ENCODE measurements around the gene PTPMT1.

PTPMT1 gene

DNA sequence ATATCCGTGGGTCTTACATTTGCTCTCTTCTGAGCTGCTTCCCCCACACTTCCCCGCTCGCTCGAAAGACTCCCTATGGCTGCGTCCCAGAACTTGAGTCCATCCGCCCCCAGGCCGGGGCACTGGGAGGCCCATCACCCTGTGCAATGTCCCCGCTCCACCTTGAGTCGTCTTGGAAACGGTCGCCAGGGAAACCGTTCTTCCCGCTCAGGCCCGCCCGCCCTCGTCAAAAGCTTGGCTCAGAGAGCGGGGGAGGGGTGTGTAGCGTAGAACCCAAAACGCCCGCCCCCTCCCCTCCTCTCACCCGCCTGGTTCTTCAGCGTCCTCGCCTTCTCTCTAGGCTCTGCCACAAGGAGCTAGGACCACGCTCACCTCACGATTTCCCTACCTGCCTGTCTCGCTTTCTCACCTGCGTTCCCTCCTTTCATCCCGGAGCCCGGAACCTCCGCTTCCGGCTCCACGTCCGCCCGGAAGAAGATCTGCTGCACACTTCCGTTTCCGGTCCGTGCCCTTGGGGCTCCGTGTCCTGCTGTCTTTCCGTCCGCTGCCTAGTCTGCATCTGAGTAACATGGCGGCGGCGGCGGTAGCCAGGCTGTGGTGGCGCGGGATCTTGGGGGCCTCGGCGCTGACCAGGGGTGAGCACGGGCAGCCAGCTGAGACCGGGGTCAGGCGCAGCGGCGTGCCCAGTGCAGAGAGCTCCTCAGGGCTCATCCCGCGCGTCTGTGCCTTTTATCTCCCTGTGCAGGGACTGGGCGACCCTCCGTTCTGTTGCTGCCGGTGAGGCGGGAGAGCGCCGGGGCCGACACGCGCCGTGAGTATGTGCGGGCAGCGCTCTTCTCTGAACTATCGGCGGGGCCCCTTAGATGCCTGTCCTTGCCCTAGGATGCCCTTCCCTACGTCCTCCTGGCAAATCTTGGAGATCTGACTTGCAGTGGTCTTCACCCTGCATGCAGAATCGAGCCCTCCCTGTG, 13.4 kb downstream of the PTPMT1 start, which contains the start of the genes KBTBD4 and NDUFS3:
Gene KBTBD4 (minus strand): TSS at position 447 of the 971 bp plus-strand sequence. CDS start 19 bp downstream, at position 428.
Gene NDUFS3 (plus strand): TSS at position 551 of the 971 bp plus-strand sequence. CDS start 18 bp downstream, at position 569.
- in situ Hi-C loops (cut with MboI; ENCODE audit: low sequenced_read_pairs) = no loop called here

DNA sequence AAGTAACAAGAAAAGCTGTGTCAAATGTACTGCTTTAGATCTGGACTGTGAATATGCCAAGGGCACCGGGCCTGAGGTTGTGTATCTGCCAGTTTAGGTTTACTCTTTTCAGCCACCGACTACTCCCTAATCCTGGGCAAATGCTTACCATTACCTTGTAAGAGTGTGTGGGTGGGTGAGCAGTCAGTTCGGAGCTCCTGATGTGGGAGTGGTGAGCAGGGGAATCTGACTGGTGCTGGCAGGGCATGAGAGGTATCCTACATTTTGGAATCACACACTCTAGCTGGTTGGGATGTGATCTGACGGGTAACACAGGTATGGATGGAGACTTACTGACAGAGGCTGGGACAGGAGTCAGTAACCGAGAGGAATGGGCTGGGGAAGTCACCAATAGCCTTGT, 18.4 kb downstream of the PTPMT1 start:
- in situ Hi-C loops (cut with MboI; ENCODE audit: low sequenced_read_pairs) = no loop called here

DNA sequence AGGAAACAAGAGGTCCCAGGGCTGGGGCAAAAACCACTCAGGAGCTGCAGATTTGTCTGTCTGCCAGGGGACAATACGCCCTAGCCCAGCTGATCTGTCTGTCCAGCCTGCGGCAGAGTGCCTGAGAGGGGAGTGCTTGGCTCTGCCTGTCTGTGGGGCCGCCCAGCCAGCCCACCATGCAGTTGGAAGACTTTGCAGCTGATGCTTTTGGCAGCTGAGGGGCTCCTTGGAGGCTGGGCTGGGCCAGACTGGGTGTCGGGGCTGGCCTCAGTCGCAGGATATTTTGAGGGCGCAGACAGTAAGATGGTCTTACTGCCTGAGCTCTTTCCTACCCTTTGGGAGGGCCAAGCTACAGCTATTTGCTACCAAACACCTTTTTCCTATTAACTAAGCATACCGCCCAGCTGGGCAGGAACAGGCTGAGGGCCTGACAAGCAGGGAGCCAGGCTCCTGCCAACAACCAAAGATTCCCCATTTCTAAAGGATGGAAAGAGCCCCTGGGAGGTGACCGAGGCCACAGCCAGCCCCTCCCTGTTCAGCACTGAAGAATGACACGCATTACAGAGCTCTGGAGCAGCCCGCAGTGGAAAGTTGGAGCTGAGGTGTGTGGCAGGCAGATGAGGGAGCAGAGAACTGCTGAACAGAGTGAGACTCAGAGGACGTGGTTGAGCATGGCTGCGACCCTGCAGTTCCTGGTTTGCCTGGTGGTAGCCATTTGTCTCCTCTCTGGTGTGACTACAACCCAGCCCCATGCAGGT, 20.9 kb downstream of the PTPMT1 start, which contains the start of gene FAM180B:
Gene FAM180B (plus strand): TSS at position 581 of the 758 bp plus-strand sequence. CDS start 91 bp downstream, at position 672.
- in situ Hi-C loops (cut with MboI; ENCODE audit: low sequenced_read_pairs) = no loop called here

DNA sequence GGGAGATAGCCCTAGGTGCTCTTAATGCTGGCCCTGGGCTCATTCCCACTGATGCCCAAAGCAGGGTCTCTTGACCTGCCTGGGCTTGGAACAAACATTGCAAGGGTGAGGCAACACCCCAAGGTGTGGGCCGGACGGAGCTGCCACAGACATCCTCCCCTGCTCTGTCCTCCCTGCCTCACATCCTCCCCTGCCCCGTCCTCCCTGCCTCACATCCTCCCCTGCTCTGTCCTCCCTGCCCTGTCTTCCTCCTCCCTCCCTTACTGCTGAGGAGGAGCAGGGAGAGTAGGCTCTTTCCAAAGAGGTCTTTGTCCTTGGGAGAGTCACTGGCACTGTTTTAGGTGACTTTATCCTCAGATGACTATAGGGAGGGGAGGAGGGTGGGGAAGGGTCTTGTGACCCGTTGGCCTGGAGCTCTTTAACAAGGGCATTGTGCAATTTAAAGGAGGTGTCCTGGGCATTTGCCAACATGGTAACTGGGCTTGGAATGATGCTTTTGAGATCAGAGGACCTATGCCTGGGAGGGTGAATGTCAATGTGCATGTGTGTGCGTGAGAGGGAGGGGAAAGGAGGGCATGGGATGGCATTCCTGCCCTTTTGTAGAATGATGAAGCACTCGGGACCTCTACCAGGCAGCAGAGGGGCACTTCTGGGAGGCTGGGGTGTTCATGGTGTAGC, 21.8 kb downstream of the PTPMT1 start:
- in situ Hi-C loops (cut with MboI; ENCODE audit: low sequenced_read_pairs) = no loop called here

DNA sequence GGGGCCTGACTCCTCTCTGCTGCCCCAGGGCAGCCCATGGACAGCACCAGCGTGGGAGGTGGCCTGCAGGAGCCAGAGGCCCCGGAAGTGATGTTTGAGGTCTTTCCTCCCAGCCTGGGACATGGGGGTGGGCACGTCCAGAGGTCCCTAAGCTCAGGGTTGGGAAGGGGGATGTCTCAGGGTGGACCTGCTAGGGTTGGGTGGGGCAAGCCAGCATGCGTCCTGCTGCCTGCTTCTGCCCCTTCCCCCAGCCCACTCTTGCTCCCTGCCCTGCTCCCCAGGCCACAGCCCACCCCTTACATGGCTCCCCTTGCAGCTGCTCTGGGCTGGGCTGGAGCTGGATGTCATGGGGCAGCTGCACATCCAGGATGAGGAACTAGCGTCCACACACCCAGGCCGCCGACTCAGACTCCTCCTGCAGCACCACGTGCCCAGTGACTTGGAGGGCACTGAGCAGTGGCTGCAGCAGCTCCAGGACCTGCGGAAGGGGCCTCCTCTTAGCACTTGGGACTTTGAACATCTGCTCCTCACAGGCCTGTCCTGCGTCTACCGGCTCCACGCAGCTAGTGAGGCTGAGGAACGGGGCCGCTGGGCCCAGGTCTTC, 22.4 kb downstream of the PTPMT1 start:
- in situ Hi-C loops (cut with MboI; ENCODE audit: low sequenced_read_pairs) = no loop called here

DNA sequence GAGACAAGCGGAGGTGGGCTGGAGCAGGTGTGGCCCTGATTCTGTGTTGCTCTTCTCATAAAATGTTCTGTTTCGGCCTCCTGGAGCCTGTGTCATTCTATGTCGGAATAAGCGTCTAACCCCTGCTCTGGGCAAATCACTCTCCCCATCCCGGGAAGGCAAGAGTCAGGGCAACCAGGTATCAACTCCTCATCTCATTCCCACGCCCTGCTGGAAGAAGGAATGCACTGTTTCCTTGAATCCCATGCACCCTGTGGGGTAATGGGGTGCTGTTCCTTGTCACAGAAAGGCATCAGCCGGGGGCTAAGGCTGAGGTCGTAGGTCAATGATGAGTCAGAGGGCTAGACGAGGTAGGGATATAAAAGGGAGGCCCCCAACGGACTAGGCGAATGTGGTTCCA, 23.7 kb downstream of the PTPMT1 start:
- in situ Hi-C loops (cut with MboI; ENCODE audit: low sequenced_read_pairs) = no loop called here

DNA sequence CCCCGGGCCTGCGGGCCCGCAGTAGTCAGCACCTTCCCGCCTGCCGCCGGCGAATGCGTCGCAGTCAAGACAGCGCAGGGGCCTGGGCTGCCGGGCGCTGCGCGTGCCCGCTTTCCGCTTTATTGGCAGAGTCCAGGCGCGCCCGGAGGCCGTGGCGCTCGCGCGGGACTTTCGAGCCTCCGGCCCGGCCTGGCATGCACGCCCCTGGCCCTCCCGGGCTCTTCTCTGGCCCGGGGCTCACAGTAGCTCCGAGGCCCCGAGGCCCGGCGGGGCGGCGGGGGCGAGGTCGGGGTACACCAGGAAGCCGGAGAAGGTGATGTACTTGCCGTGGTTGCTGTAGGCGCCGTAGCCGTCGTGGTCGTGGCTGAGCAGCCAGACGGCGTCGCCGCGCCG, 24.2 kb downstream of the PTPMT1 start:
- in situ Hi-C loops (cut with MboI; ENCODE audit: low sequenced_read_pairs) = no loop called here

DNA sequence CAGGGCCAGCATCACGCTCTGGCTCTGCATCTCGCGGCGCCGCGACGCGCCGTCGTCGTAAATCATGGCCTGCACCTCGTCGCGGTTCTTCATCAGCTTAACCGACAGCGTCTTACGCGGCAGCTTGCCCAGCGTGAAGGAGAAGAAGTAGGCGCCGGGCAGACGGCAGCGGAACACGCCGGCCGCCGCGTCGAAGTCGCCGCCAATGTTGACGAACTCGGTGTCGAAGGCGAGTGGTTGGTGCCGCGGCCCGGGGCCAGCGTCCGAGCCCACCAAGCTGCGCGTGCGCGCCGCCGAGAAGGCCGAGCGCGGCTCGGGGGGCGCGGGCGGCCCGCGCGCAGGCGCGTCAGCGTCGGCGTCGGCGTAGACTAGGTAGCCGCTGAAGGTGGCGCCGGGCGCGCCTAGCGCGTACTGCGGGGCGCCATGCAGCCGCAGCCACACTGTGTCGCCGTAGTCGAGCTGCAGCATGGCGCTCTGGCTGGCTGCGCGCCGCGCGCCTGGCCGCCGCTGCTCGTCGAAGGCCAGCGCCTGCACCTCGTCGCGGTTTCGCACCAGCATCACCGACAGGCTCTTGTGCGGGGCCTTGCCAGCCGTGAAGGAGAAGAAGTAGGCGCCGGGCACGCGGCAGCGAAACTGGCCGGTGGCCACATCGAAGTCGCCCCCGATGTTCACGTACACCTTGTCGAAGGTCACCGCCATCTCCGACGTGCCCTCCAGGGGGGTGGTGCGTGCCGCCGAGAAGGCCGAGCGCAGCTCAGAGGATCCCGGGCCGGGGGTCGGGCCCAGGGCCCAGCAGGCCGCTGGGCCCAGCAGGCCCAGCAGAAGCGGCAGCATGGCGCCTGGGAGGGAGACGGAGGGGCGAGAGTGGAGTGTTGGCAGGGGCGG, 24.8 kb downstream of the PTPMT1 start:
- in situ Hi-C loops (cut with MboI; ENCODE audit: low sequenced_read_pairs) = no loop called here

DNA sequence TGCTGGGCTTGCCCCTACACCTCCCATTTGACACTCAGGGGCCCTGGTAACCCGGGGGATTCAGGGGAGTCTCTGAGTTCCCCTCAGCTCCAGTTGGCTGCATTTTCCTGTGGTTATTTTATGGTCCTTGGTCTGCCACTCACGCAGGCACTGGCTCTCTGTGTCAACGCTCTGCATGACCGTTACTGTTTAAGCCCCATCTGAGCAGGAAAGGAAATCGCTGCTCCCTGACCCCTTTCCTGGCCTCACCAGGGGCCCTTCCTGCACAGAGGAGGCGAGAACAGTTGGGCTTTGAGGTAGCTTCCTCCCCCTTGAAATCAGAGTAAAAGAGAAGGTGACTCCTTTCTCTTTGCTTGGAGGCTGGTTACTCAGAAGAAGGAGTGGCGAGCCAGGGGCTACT, 26.4 kb downstream of the PTPMT1 start:
- in situ Hi-C loops (cut with MboI; ENCODE audit: low sequenced_read_pairs) = no loop called here

DNA sequence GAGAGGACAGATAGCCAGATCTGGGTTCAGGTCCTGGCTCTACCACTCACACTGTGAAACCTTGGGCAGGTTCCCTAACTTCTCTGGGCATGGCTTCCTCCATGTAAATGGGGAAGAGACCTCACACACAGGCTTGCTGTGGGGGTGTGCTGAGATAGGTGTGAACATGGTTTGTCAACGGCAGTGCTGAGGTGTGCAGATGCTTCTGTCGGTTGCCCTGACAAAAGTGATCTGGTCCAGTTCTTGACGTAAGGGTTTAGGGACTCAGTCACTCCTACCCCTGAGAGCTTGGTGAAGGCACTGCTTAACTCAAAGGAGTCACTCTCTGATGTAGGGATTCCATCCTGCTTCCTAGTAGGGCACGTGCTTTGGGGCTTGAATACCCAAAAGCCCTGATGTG, 26.9 kb downstream of the PTPMT1 start:
- in situ Hi-C loops (cut with MboI; ENCODE audit: low sequenced_read_pairs) = no loop called here

DNA sequence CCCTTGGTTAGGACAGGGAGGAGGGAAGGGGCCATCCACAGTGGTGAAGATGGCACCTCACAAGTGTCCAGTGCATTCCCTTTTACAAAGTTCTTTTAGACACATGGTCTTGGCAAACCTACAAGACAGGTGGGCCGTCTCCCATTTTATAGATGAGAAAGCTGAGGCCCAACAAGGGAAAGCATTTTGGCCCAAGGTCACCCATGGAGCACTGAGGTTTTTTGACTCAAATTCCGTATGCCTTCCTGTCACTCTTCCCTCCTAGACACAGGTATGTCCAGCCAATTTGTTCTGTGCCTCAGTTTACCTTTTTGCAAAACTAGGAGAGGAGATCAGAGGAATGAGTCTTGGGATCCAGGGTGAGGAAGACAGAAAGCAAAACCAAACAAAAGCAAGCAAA, 27.6 kb downstream of the PTPMT1 start:
- in situ Hi-C loops (cut with MboI; ENCODE audit: low sequenced_read_pairs) = no loop called here

DNA sequence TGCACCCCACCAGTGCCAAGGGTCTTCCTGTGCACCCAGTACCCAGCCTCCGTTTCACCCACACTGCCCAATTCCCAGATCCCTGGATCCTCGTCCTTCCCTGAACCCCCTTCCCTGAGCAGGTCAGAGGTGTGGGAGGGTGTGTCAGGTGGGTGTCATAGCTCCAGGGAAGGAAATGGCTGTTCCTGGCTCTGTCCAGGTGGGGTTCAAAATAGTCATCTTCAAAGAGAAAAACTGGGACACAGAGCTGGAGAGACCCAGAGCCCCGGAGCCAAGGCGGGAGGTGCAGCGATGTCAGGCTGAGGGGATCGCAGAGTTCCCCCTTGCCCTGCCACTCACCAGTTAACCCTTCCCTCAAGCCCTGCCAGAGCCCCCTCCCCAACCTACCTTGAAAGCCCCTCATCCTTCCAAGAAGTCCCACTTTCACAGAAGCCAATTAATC, 28.1 kb downstream of the PTPMT1 start:
- in situ Hi-C loops (cut with MboI; ENCODE audit: low sequenced_read_pairs) = no loop called here

DNA sequence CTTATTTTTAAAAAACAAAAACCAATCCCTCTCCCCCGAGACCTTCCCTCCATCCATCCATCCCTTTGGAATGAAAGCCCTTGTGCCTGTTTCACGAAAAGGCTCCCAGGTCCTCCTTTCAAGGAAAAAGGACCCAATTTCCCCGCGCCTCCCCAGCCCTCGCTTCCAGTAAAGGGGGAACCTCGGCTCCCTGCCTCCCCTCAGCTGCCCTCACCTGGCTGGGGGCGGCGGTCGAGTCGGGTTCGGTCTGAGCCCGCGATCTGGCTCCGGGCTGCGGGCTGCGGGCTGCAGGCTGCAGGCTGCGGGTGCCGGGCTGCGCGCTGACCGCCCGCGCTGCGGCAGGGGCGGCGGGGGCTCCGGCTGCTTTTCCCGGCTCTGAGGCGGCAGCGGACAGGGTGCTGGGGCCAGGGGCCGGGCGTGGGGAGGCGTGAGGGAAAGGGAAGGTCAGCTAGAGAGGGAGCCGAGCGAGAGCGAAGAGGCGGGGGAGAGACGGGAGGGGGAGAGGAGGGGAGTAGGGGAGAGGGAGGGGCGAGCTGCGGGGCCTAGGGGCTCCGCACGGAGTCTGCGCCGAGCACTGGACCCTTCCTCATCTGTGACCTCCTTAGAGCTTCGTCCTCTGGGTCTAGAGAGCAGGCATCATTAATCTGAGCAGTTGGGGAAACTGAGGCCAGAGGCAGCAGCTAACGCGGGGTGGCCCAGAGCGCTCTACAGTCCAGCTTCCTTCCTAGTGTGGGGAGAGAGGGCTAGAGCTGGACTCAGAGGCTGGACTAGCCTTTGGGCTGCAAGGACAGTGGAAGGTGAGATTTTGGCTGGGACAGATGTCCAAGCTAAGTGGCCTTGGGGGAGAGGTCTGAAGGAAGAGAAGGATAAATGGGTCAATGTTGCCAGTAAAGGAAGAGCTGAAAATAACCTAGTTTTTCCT, 28.8 kb downstream of the PTPMT1 start, which contains the start of gene C1QTNF4:
Gene C1QTNF4 (minus strand): TSS at position 478 of the 922 bp plus-strand sequence. CDS start 3,601 bp downstream, outside the sequence.
- in situ Hi-C loops (cut with MboI; ENCODE audit: low sequenced_read_pairs) = no loop called here

DNA sequence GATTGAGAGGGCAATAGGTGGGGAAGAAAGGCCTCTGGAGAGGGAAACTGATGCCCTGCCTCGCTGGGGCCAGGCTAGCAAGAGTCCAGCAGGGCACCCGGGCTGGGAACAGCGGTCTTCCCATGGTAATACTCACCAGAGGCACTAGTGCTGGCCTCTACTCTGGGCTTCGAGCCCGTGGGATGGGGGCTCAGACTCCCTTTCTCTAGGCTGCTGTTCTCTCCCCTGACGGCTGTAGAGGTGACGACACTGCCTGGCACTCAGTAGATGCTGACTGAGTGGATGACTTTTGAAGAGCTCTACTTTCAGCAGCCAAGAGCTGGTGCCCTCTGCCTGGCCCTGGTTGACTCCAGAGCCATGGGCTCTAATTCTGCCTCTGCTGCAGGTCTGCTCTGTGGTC, 29.6 kb downstream of the PTPMT1 start:
- in situ Hi-C loops (cut with MboI; ENCODE audit: low sequenced_read_pairs) = no loop called here

DNA sequence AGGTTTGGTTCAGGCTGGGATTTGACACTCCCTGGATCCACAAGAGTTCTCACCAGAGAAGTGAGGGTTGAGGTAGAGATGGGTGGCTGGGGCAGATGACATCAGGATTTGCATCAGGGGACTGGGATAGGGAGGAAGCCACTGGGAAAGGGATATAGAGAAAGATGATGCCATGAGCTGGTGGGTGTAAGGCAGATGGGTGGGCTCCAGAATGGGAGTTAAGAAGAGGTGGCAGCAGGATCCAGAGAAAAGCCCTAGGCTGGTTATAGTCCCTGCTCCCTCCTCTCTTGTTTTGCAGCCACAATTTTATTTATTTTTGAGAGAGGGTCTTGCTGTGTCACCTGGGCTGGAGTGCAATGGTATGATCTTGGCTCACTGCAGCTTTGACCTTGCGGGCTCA, 30.6 kb downstream of the PTPMT1 start:
- in situ Hi-C loops (cut with MboI; ENCODE audit: low sequenced_read_pairs) = no loop called here

DNA sequence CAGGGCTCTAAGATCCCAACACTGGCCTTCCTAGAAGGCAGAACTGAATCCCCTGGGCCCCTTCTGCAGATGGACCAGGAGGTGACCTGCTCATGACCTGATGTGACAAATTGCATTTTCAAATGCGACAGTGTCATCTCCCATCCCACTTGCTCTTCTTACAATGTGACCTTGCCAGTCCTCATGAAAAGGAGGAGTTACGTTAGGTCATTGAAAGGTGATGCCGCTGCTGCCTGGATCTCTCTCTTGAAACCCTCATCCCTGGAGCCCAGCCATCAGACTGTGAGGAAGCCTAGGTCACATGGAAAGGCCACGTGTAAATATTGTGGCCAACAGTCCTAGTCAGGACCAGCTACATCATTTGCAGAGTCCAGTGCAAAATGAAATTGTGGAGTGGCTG, 34.5 kb downstream of the PTPMT1 start:
- in situ Hi-C loops (cut with MboI; ENCODE audit: low sequenced_read_pairs) = no loop called here

DNA sequence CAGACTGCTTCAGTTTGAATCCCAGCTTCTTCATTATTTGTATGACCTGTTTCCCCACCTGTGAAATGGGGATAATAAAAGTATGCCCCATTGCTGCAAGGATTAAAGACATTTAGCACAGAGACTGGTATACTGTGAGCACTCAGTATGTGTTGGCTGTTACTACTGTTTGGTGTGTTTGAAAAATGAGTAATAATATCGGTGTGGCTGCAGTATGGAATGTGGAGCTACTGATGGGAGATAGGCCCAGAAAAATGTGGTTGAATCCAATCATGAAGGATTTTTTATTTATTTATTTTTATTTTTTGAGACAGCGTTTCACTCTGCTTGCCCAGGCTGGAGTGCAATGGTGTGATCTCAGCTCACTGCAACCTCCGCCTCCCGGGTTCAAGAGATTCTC, 37.9 kb downstream of the PTPMT1 start:
- in situ Hi-C loops (cut with MboI; ENCODE audit: low sequenced_read_pairs) = no loop called here

DNA sequence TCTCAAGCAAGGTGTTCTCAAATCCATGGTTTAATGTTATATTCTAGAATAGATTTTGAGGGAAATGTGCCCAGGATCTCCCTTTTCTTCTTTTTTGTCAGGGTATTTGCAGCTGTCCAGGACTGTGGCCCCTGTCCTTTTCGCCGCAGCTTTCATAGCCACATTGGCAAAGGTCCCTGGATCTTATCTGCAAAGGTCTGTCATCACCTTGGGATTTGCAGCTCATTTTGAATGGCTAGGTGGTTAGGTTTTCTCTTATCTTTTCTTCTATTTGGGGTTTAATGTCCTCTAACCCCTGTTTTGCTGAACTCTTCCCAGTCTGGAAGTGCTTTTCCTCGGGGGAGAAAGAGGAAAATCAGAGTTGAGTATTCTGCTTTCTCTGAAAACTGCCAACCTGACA, 40.5 kb downstream of the PTPMT1 start:
- in situ Hi-C loops (cut with MboI; ENCODE audit: low sequenced_read_pairs) = no loop called here
